ENCODE measurements around the gene GPR152. TPM values are rescaled to one million over a fixed set of nuclear protein-coding genes. Genes with fewer than 3 reads are reported as not detected.

The GPR152 gene
- total RNA-seq, 1 donor from 2014 or later, result not detected

- no peak overlapping the region for H3K27ac Mint-ChIP-seq
- DNase-seq (ENCODE audit: low spot score in 2 of 2, unreplicated experiment in 2 of 2), result no peak
- H3K4me3 Mint-ChIP-seq, result no peak overlapping the region
- no peaks in the 10 kb centered on the region for H3K27me3 Mint-ChIP-seq (ENCODE audit: low read depth)
- no peaks in the 10 kb centered on the region for H3K9me3 Mint-ChIP-seq
- H3K4me1 Mint-ChIP-seq, result peaks cover 14% of the 10 kb centered on the region
- H3K36me3 Mint-ChIP-seq, result no peaks in the 10 kb centered on the region
- TF ChIP-seq CTCF (IDR thresholded peaks at IDR 0.05; ENCODE audit: unreplicated experiment), result no peak
Observed at GRCh38 chr11:67470337-67471002, 17.9 kb upstream of the GPR152 start.

- Mint-ChIP-seq H3K27me3 (ENCODE audit: low read depth) (no peaks in the 10 kb centered on the region), H3K9me3 (no peaks in the 10 kb centered on the region), H3K4me1 (peaks cover 18% of the 10 kb centered on the region), H3K36me3 (no peaks in the 10 kb centered on the region), H3K4me3 (peak overlapping the region; percentile 87), H3K27ac (peak overlapping the region; percentile 89)
- no peak for DNase-seq (ENCODE audit: low spot score in 2 of 2, unreplicated experiment in 2 of 2)
- TF ChIP-seq CTCF (IDR thresholded peaks at IDR 0.05; ENCODE audit: unreplicated experiment), result no peak
Observed at GRCh38 chr11:67469508-67469811, 16.9 kb upstream of the GPR152 start.

GRCh38 chr11:67468759-67469507 lies 16.4 kb upstream of the GPR152 start, which contains the start of gene TMEM134:
Gene TMEM134, minus strand, starts transcription at chr11:67469251. Its CDS starts 59 bp downstream, at chr11:67469192.
- no peaks in the 10 kb centered on the region for H3K9me3 Mint-ChIP-seq
- H3K36me3 Mint-ChIP-seq, result no peaks in the 10 kb centered on the region
- H3K27me3 Mint-ChIP-seq (ENCODE audit: low read depth), result no peaks in the 10 kb centered on the region
- peak within 1 kb of the TSS; percentile 90 for H3K27ac Mint-ChIP-seq
- peaks cover 23% of the 10 kb centered on the region for H3K4me1 Mint-ChIP-seq
- H3K4me3 Mint-ChIP-seq, result peak within 1 kb of the TSS; percentile 87
- DNase-seq (ENCODE audit: low spot score in 2 of 2, unreplicated experiment in 2 of 2), result peak; percentile 89 to 92
- TF ChIP-seq CTCF (IDR thresholded peaks at IDR 0.05; ENCODE audit: unreplicated experiment), result no peak

- no peaks in the 10 kb centered on the region for H3K36me3 Mint-ChIP-seq
- H3K9me3 Mint-ChIP-seq, result no peaks in the 10 kb centered on the region
- no peak for TF ChIP-seq CTCF (IDR thresholded peaks at IDR 0.05; ENCODE audit: unreplicated experiment)
Observed at GRCh38 chr11:67468456-67468758, 15.9 kb upstream of the GPR152 start.

GRCh38 chr11:67468056-67468455 lies 15.5 kb upstream of the GPR152 start:
- no peak for TF ChIP-seq CTCF (IDR thresholded peaks at IDR 0.05; ENCODE audit: unreplicated experiment)
- Mint-ChIP-seq H3K9me3 (no peaks in the 10 kb centered on the region), H3K27ac (peak overlapping the region; percentile 90), H3K27me3 (ENCODE audit: low read depth) (no peaks in the 10 kb centered on the region), H3K4me3 (peak overlapping the region; percentile 87), H3K36me3 (no peaks in the 10 kb centered on the region), H3K4me1 (peaks cover 23% of the 10 kb centered on the region)
- no peak for DNase-seq (ENCODE audit: low spot score in 2 of 2, unreplicated experiment in 2 of 2)

More at GRCh38 chr11:67468456-67468758, 15.9 kb upstream of the GPR152 start:
- Mint-ChIP-seq H3K4me3 (peak overlapping the region; percentile 87), H3K4me1 (peaks cover 23% of the 10 kb centered on the region), H3K27me3 (ENCODE audit: low read depth) (no peaks in the 10 kb centered on the region), H3K27ac (peak overlapping the region; percentile 90)
- DNase-seq (ENCODE audit: low spot score in 2 of 2, unreplicated experiment in 2 of 2), result no peak

All from mesothelial cell of epicardium (in vitro differentiated cells).